ENCODE data around the gene KANSL1.

- TF ChIP-seq, protein P1, sequence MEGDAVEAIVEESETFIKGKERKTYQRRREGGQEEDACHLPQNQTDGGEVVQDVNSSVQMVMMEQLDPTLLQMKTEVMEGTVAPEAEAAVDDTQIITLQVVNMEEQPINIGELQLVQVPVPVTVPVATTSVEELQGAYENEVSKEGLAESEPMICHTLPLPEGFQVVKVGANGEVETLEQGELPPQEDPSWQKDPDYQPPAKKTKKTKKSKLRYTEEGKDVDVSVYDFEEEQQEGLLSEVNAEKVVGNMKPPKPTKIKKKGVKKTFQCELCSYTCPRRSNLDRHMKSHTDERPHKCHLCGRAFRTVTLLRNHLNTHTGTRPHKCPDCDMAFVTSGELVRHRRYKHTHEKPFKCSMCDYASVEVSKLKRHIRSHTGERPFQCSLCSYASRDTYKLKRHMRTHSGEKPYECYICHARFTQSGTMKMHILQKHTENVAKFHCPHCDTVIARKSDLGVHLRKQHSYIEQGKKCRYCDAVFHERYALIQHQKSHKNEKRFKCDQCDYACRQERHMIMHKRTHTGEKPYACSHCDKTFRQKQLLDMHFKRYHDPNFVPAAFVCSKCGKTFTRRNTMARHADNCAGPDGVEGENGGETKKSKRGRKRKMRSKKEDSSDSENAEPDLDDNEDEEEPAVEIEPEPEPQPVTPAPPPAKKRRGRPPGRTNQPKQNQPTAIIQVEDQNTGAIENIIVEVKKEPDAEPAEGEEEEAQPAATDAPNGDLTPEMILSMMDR (IDR thresholded peaks at IDR 0.05; ENCODE audit: insufficient read depth, low read depth, low read length): no peak
- no peak for TF ChIP-seq EZH2 (IDR thresholded peaks at IDR 0.05; ENCODE audit: insufficient read depth, low read length)
These were observed 580 bp upstream of the KANSL1 start for GRCh38 chr17:46193626-46194392.
